GM18505 (cell line): ENCODE data around the gene GOPC.

Source experiments
- ATAC-seq: cut with Tn5 transposase; IDR thresholded peaks from one replicate; pipeline ENCODE4 v1.9.1; 2021; ENCODE audit not compliant: unreplicated experiment
- POLR2A ChIP-seq: IDR thresholded peaks from 4 replicates; pipeline ENCODE4 v1.6.1; 2011; ENCODE audit warnings: borderline replicate concordance; ENCODE audit not compliant: insufficient read depth, insufficient read length; ENCODE audit errors: extremely low read depth

GOPC gene

GRCh38 chr6:117607511-117607910, 5.2 kb upstream of the GOPC start:
- ATAC-seq = no peak
- no peak for TF ChIP-seq POLR2A

GRCh38 chr6:117605169-117605826, 3.0 kb upstream of the GOPC start:
- no peak for TF ChIP-seq POLR2A
- ATAC-seq = peak; percentile 31

DNA sequence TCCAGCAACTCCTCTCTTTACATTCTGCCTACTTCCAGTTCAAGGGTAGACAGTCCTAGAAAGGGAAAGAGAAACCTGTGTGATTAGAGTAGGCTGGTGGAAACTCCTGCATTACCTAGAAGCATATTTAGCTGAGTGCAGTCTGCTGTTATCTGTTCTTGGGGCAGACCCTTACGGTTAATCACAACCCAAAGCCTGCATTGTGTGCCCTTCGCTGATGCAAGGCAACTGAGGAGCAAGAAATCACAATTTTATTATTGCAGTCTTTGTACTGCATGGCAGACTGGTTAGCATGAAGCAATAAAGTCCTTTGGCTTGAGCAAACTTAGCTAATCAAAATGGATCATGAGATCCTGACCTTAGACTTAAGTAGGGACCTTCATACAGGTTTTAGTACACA, 1.5 kb upstream of the GOPC start:
- TF ChIP-seq POLR2A = no peak

DNA sequence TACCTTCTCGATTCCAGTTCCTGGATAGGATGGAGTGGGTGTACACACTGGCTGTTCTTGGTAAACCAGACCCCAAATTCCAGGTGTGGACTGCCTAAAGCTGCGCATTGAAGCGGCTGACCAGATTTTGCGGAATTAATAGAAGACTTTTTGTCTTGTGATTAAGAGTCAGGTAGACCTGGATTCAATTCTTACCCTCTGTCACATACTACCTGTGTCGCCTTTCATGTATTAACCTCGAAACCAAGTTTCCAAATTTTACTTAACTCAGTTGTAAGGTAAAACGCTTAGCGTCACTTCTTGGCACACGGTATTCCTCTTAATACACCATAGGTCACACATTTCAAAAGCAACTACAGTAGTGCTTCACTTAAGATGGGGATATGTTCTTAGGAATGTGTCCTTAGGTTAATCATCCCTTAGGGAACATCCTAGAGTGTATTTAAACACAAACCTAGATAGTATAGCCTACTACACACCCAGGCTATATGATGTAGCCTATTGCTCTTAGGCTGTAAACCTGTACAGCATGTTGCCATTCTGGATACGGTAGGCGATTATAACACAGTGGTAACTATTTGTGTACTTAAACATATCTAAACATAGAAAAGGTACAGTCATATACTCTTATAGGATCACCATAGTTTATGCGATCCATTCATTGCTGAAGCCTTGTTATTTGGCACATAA, 733 bp upstream of the GOPC start:
- no peak for ATAC-seq
- TF ChIP-seq POLR2A = no peak

More for the DNA sequence above, 1.5 kb upstream of the GOPC start:
- no peak for ATAC-seq

GRCh38 chr6:117601811-117602150, 530 bp downstream of the GOPC start:
- no peak for TF ChIP-seq POLR2A

DNA sequence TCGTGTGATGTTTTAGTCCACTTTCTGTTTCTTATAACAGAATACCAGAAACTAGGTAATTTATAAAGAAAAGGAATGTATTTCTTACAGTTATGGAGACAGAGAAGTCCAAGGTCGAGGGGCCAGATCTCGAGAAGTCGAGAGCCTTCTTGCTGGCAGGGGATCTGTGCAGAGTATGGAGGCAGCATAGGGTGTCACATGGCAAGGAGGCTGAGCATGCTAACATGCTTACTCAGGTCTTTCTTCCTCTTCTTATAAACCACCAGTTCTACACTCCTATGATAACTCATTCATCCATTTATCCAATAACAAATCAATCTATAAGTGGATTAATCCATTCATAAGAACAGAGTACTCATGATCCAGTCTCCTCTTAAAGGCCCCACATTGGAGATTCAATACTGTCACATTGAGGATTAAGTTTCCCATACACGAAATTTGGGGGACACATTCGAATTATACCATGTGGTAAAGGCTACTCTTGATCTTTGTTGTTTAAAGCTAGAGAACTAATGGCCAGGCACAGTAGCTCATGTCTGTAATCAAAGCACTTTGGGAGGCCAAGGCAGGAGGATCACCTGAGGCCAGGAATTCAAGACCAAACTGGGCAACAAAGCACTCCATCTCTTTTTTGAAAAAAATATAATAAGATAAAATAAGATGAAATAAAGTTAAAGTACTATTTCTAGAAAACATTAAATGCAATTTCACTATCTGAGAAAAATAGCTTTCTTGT, 2.1 kb downstream of the GOPC start:
- ATAC-seq = no peak
- TF ChIP-seq POLR2A = no peak

More at GRCh38 chr6:117601811-117602150, 530 bp downstream of the GOPC start:
- ATAC-seq = peak; percentile 10

- ATAC-seq = no peak
- TF ChIP-seq POLR2A = no peak
Observed at GRCh38 chr6:117597755-117598154, 4.6 kb downstream of the GOPC start.

GRCh38 chr6:117595099-117595923, 7.0 kb downstream of the GOPC start:
- ATAC-seq = no peak
- no peak for TF ChIP-seq POLR2A

- no peak for TF ChIP-seq POLR2A
- ATAC-seq = no peak
Observed at GRCh38 chr6:117592983-117593759, 9.1 kb downstream of the GOPC start.

DNA sequence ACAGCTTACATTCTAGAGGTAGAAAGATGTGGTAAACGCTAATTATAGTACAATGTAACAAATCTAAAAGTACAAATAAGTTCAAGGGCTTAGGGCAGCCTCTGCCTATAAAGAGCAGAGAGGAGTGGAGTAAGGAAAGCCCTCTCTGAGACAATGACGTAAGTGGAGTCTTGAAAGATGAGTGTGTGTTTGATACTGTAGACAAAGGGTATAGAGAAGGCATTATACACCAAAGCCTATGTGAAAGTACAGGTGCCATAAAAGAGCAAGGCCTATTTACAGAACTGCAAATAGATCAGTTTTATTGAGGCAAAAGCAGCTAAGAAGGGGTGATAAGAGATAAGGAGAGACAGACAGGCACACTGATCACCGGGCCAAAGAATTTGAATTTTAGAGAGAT, 10.9 kb downstream of the GOPC start:
- no peak for ATAC-seq

GRCh38 chr6:117590447-117590846, 11.9 kb downstream of the GOPC start:
- no peak for ATAC-seq
- no peak for TF ChIP-seq POLR2A

More for the DNA sequence above, 10.9 kb downstream of the GOPC start:
- TF ChIP-seq POLR2A = no peak

GRCh38 chr6:117585647-117586046, 16.7 kb downstream of the GOPC start:
- ATAC-seq = no peak
- no peak for TF ChIP-seq POLR2A
